Endothelial cell of umbilical vein (primary cell): ENCODE data around the gene OGG1. TPM values are rescaled to one million over a fixed set of nuclear protein-coding genes. Genes with fewer than 3 reads are reported as not detected.

Source experiments
- BruUV-seq: library from RNA; stranded (reverse); fragments of 400-500 nt; replicated peaks from 2 replicates; lab custom pipeline; 2021; lab: Mats Ljungman, UMichigan
- CTCF ChIA-PET: fragments of 300-600, 350-600 bp; sonication (Branson Sonifier 250); formaldehyde crosslinking; loops from one replicate; lab custom pipeline; 2021; ENCODE audit warnings: antibody characterized with exemption, inconsistent platforms; lab: Charles Lee
- POLR2A ChIA-PET: fragments of 300-600, 350-600 bp; sonication (Branson Sonifier 250); formaldehyde crosslinking; loops from one replicate; lab custom pipeline; 2021; ENCODE audit warnings: antibody characterized with exemption, inconsistent platforms; lab: Charles Lee
- DNase-seq: peaks from one replicate; pipeline ENCODE4 v3.0.0-alpha.2; 2011; ENCODE audit warnings: low read depth, low spot score
- FAIRE-seq: peaks from 2 replicates; lab custom pipeline; 2011; peaks lifted over from hg19 to GRCh38; lab: Jason Lieb, UNC
- H2AFZ ChIP-seq: 2 replicates; pipeline ENCODE4 v1.6.0; 2012; ENCODE audit warnings: low read depth, low read length, control low read depth, inconsistent platforms
- H3K27ac ChIP-seq: 2 replicates; pipeline ENCODE4 v1.5.1; 2011; ENCODE audit warnings: low read depth, mild to moderate bottlenecking, control low read depth, low read length, moderate library complexity; ENCODE audit not compliant: insufficient read depth
- H3K27me3 ChIP-seq, 2 experiments: 2 replicates each; pipeline versions ENCODE4 v1.6.0 to v1.6.1; 2011; ENCODE audit warnings: low read length in 2 of 2, mixed read lengths in 1 of 2; ENCODE audit not compliant: control insufficient read depth in 2 of 2, insufficient read depth in 2 of 2
- H3K36me3 ChIP-seq, 2 experiments: 2 replicates in 1 of 2; 3 replicates in 1 of 2; pipeline ENCODE4 v1.5.1; 2011; ENCODE audit warnings: low read length in 2 of 2, mild to moderate bottlenecking in 1 of 2, moderate library complexity in 1 of 2; ENCODE audit not compliant: control insufficient read depth in 2 of 2, insufficient read depth in 2 of 2; ENCODE audit errors: extremely low read depth in 1 of 2
- H3K4me1 ChIP-seq: 3 replicates; pipeline ENCODE4 v1.5.1; 2011; ENCODE audit warnings: mild to moderate bottlenecking, low read length; ENCODE audit not compliant: control insufficient read depth, insufficient read depth; ENCODE audit errors: extremely low read depth
- H3K4me2 ChIP-seq: 2 replicates; pipeline ENCODE4 v1.6.1; 2011; ENCODE audit warnings: low read length, control low read depth, mixed read lengths; ENCODE audit not compliant: insufficient read depth
- H3K4me3 ChIP-seq, 3 experiments: fragments of 200-600 bp in 1 of 3; sonication (generic), shearing (Covaris generic) in 1 of 3; replicated peaks in 1 of 3; 2 replicates each; pipeline ENCODE4 v1.5.1; 2011 to 2016; ENCODE audit warnings: control low read depth in 3 of 3, low read length in 3 of 3, mild to moderate bottlenecking in 2 of 3, inconsistent platforms in 1 of 3, low read depth in 1 of 3, moderate library complexity in 1 of 3; ENCODE audit not compliant: insufficient read depth in 1 of 3
- H3K79me2 ChIP-seq: 2 replicates; pipeline ENCODE4 v1.6.0; 2012; ENCODE audit warnings: low read length, inconsistent platforms; ENCODE audit not compliant: control insufficient read depth, insufficient read depth
- H3K9ac ChIP-seq: replicated peaks from 2 replicates; pipeline ENCODE3; 2011; ENCODE audit warnings: low read length, control low read depth; ENCODE audit not compliant: insufficient read depth; ENCODE audit errors: extremely low read depth
- H3K9me1 ChIP-seq: replicated peaks from 3 replicates; pipeline ENCODE4 v1.6.0; 2011; ENCODE audit warnings: mild to moderate bottlenecking, low read length; ENCODE audit not compliant: control insufficient read depth, insufficient read depth; ENCODE audit errors: extremely low read depth
- H3K9me3 ChIP-seq: replicated peaks from 2 replicates; pipeline ENCODE4 v1.5.1; 2012; ENCODE audit warnings: low read length, inconsistent platforms; ENCODE audit not compliant: control insufficient read depth, insufficient read depth
- H4K20me1 ChIP-seq: replicated peaks from 2 replicates; pipeline ENCODE3; 2011; ENCODE audit warnings: mild to moderate bottlenecking, low read length; ENCODE audit not compliant: control insufficient read depth, insufficient read depth; ENCODE audit errors: extremely low read depth
- CTCF ChIP-seq, 2 donors: IDR thresholded peaks; 1 replicate in 1 of 2; 2 replicates in 1 of 2; pipeline ENCODE4 v1.5.1; 2011; ENCODE audit warnings: low read length in 2 of 2, mild to moderate bottlenecking in 2 of 2, moderate library complexity in 2 of 2, control low read depth in 1 of 2, inconsistent platforms in 1 of 2, low read depth in 1 of 2; ENCODE audit not compliant: insufficient read depth in 1 of 2; ENCODE audit errors: extremely low read depth in 1 of 2
- EZH2 ChIP-seq: IDR thresholded peaks from 2 replicates; pipeline ENCODE4 v1.6.1; 2012; ENCODE audit warnings: borderline replicate concordance, low read depth, mild to moderate bottlenecking, moderate library complexity, low read length, inconsistent platforms; ENCODE audit not compliant: severe bottlenecking
- FOS ChIP-seq: IDR thresholded peaks from 2 replicates; pipeline ENCODE4 v1.6.1; 2011; ENCODE audit warnings: mild to moderate bottlenecking, low read length, moderate library complexity, borderline replicate concordance; ENCODE audit not compliant: insufficient read depth
- GATA2 ChIP-seq: IDR thresholded peaks from 2 replicates; pipeline ENCODE4 v1.7.0; 2011; ENCODE audit warnings: low read depth, mild to moderate bottlenecking, moderate library complexity, mixed read lengths, low read length; ENCODE audit not compliant: insufficient read length, insufficient read depth
- JUN ChIP-seq: IDR thresholded peaks from 2 replicates; pipeline ENCODE4 v1.6.1; 2011; ENCODE audit warnings: borderline replicate concordance, low read depth; ENCODE audit not compliant: insufficient read length, insufficient read depth
- MAX ChIP-seq: IDR thresholded peaks from 2 replicates; pipeline ENCODE4 v1.6.1; 2011; ENCODE audit not compliant: insufficient read depth, insufficient read length
- MYC ChIP-seq: IDR thresholded peaks from one replicate; pipeline ENCODE4 v1.6.1; 2011; ENCODE audit warnings: mild to moderate bottlenecking, low read depth, low read length
- POLR2A ChIP-seq: IDR thresholded peaks from 2 replicates; pipeline ENCODE4 v1.6.1; 2012; ENCODE audit warnings: low read depth, mild to moderate bottlenecking, control low read depth, low read length
- POLR2AphosphoS5 ChIP-seq: IDR thresholded peaks from 2 replicates; pipeline ENCODE4 v1.6.1; 2012; ENCODE audit warnings: low read depth, mild to moderate bottlenecking, control low read depth, low read length, moderate library complexity; ENCODE audit not compliant: insufficient read depth
- dilution Hi-C: fragments of 300-500 bp; cut with MboI; formaldehyde crosslinking; loops from one replicate; pipeline ENCODE4 v1.15.0; 2019; ENCODE audit warnings: low sequenced_read_pairs; ENCODE audit not compliant: extremely low pct_ligation_motif_present
- intact Hi-C: fragments of 100-400 bp; cut with micrococcal nuclease; formaldehyde crosslinking; loops from one replicate; pipeline ENCODE4 v1.10.0; 2022
- polyA plus RNA-seq, 4 experiments: library from polyadenylated mRNA; depleted of rRNA in 3 of 4; stranded (reverse) in 3 of 4; unstranded in 1 of 4; fragments of >200 nt; gene quantifications; 2 replicates each; pipeline versions ENCODE4 v1.2.1 to v1.2.3, GENCODE V29; 2011 to 2012; ENCODE audit warnings: missing spikeins in 1 of 4
- total RNA-seq: library from RNA; stranded (reverse); gene quantifications from 2 replicates; pipeline ENCODE4 v1.2.3, GENCODE V29; 2021

OGG1 gene
- total and polyA plus RNA-seq, 2 donors (not counting 3 experiments of a cell fraction or from before 2014, with no cell fraction given) = 24.1 to 32.1 TPM

GRCh38 chr3:9765865-9766264 lies 16.1 kb downstream of the OGG1 start:
- dilution Hi-C loops (no loop called here), intact Hi-C loops (no loop called here)
- H4K20me1 ChIP-seq = no peaks in the 10 kb centered on the region
- H3K4me1 ChIP-seq = peaks cover 18% of the 10 kb centered on the region
- peaks cover 0 to 5% of the 10 kb centered on the region in 2 experiments for H3K36me3 ChIP-seq
- no peak for FAIRE-seq
- DNase-seq = no peak
- no peak overlapping the region for H3K9ac ChIP-seq
- H3K9me1 ChIP-seq = no peaks in the 10 kb centered on the region
- H2AFZ ChIP-seq = no peak overlapping the region
- TF ChIP-seq POLR2A (no peak), MAX (no peak), EZH2 (no peak), POLR2AphosphoS5 (no peak), MYC (no peak), FOS (no peak), JUN (no peak), CTCF (IDR thresholded peaks at IDR 0.05; ENCODE audit: extremely low read depth in 1 of 2, insufficient read depth in 1 of 2, low read depth in 1 of 2, low read length in 2 of 2) (no peak), GATA2 (no peak)
- ChIA-PET POLR2A (no interaction called here), CTCF (no interaction called here)
- no peaks in the 10 kb centered on the region for H3K9me3 ChIP-seq
- H3K4me2 ChIP-seq = no peak overlapping the region
- no TSS peak for BruUV-seq
- H3K27ac ChIP-seq = no peak overlapping the region
- H3K4me3 ChIP-seq = no peak overlapping the region
- H3K79me2 ChIP-seq = peaks cover 6% of the 10 kb centered on the region
- H3K27me3 ChIP-seq = no peaks in the 10 kb centered on the region
